Kidney capillary endothelial cell (primary cell): ENCODE measurements around the gene TARM1.

Source experiments
- DNase-seq: peaks from one replicate; pipeline ENCODE4 v3.0.0-alpha.2; 2018; ENCODE audit warnings: low spot score

Gene TARM1

GRCh38 chr19:54081032-54081431 is at the start of gene TARM1:
TSS of gene TARM1 (minus strand) at chr19:54081365. CDS start at chr19:54081340, 25 bp downstream.
- no peak for DNase-seq

GRCh38 chr19:54129617-54129996 is 48.4 kb upstream of the TARM1 start:
- DNase-seq, result no peak

GRCh38 chr19:54128796-54129616 is 47.8 kb upstream of the TARM1 start:
- DNase-seq, result no peak

GRCh38 chr19:54128441-54128725 is 47.2 kb upstream of the TARM1 start:
- no peak for DNase-seq

GRCh38 chr19:54127688-54128440 is 46.7 kb upstream of the TARM1 start:
- DNase-seq, result no peak

GRCh38 chr19:54125713-54126112 is 44.5 kb upstream of the TARM1 start:
- no peak for DNase-seq

- DNase-seq, result no peak
Observed at GRCh38 chr19:54124393-54124792, 43.2 kb upstream of the TARM1 start.

- no peak for DNase-seq
Observed at GRCh38 chr19:54123682-54124081, 42.5 kb upstream of the TARM1 start.

- DNase-seq, result no peak
Observed at GRCh38 chr19:54121259-54121658, 40.1 kb upstream of the TARM1 start.

GRCh38 chr19:54115109-54116063 is 34.2 kb upstream of the TARM1 start, which contains the start of the genes PRPF31 and TFPT:
TSS of gene PRPF31 (plus strand) at chr19:54115754. CDS start at chr19:54118279, 2,525 bp downstream.
TSS of gene TFPT (minus strand) at chr19:54115657. CDS start at chr19:54115269, 388 bp downstream.
- peak; percentile 97 for DNase-seq

- DNase-seq, result peak; percentile 53
Observed at GRCh38 chr19:54114340-54115108, 33.4 kb upstream of the TARM1 start.

- no peak for DNase-seq
Observed at GRCh38 chr19:54109651-54110050, 28.5 kb upstream of the TARM1 start.

- DNase-seq, result no peak
Observed at GRCh38 chr19:54108496-54108895, 27.3 kb upstream of the TARM1 start.

- no peak for DNase-seq
Observed at GRCh38 chr19:54107876-54108490, 26.8 kb upstream of the TARM1 start.

- no peak for DNase-seq
Observed at GRCh38 chr19:54106716-54107115, 25.6 kb upstream of the TARM1 start.

- DNase-seq, result no peak
Observed at GRCh38 chr19:54105796-54106195, 24.6 kb upstream of the TARM1 start.

GRCh38 chr19:54104998-54105715 is 24.0 kb upstream of the TARM1 start:
- DNase-seq, result no peak

- peak; percentile 98 for DNase-seq
Observed at GRCh38 chr19:54102421-54103169, 21.4 kb upstream of the TARM1 start, which contains the start of gene NDUFA3. TSS of gene NDUFA3 (plus strand) at chr19:54102855. CDS start at chr19:54102879, 24 bp downstream.

- DNase-seq, result no peak
Observed at GRCh38 chr19:54100561-54100960, 19.4 kb upstream of the TARM1 start, which contains the start of gene OSCAR. TSS of gene OSCAR (minus strand) at chr19:54100803. CDS start at chr19:54100792, 11 bp downstream.
